Endodermal cell (in vitro differentiated cells): Measurements from ENCODE around the gene BHLHA15. TPM values are rescaled to one million over a fixed set of nuclear protein-coding genes. Genes with fewer than 3 reads are reported as not detected.
A peak's percentile ranks its signal among the peaks of the same experiment; 100 is the strongest.

Experiments
- DNase-seq: peaks from one replicate; pipeline ENCODE4 v3.0.0-alpha.2; 2017
- H3K27ac ChIP-seq: 2 replicates; pipeline ENCODE4 v1.5.1; 2013; ENCODE audit warnings: mild to moderate bottlenecking, low read depth, low read length, moderate library complexity
- H3K27me3 ChIP-seq: 2 replicates; pipeline ENCODE4 v1.6.1; 2013; ENCODE audit warnings: mild to moderate bottlenecking, low read length, moderate library complexity; ENCODE audit not compliant: insufficient read depth, control insufficient read depth, poor library complexity, severe bottlenecking
- H3K36me3 ChIP-seq: 2 replicates; pipeline ENCODE4 v1.7.0; 2013; ENCODE audit warnings: mild to moderate bottlenecking, low read length, moderate library complexity; ENCODE audit not compliant: control insufficient read depth, insufficient read depth
- H3K4me1 ChIP-seq: one replicate; pipeline ENCODE4 v1.7.0; 2013; ENCODE audit warnings: low read length; ENCODE audit not compliant: control insufficient read depth, insufficient read depth
- H3K4me3 ChIP-seq: 2 replicates; pipeline ENCODE4 v1.5.1; 2013; ENCODE audit warnings: mild to moderate bottlenecking, low read length, moderate library complexity
- H3K9ac ChIP-seq: 2 replicates; pipeline ENCODE4 v1.6.1; 2013; ENCODE audit warnings: mild to moderate bottlenecking, low read length, moderate library complexity; ENCODE audit not compliant: poor library complexity, severe bottlenecking; ENCODE audit errors: extremely low read depth
- H3K9me3 ChIP-seq: 2 replicates; pipeline ENCODE4 v1.6.1; 2013; ENCODE audit warnings: mild to moderate bottlenecking, low read length, moderate library complexity; ENCODE audit not compliant: control insufficient read depth
- H3K27ac Mint-ChIP-seq: 2 replicates; pipeline ENCODE4 v1.8.0; 2020; ENCODE audit warnings: mixed read lengths
- H3K27me3 Mint-ChIP-seq: 2 replicates; pipeline ENCODE4 v1.8.0; 2021; ENCODE audit warnings: mild to moderate bottlenecking, mixed read lengths; ENCODE audit not compliant: insufficient read depth
- H3K36me3 Mint-ChIP-seq: 2 replicates; pipeline ENCODE4 v1.8.0; 2020; ENCODE audit warnings: low read depth, mixed read lengths
- H3K4me1 Mint-ChIP-seq: 2 replicates; pipeline ENCODE4 v1.8.0; 2020; ENCODE audit warnings: mixed read lengths
- H3K4me3 Mint-ChIP-seq: 2 replicates; pipeline ENCODE4 v1.8.0; 2020; ENCODE audit warnings: mild to moderate bottlenecking, moderate library complexity, mixed read lengths
- H3K9me3 Mint-ChIP-seq: 2 replicates; pipeline ENCODE4 v1.8.0; 2020; ENCODE audit warnings: mild to moderate bottlenecking, mixed read lengths
- CTCF ChIP-seq: fragments of 200-600 bp; sonication (generic); conservative IDR thresholded peaks from 2 replicates; pipeline ENCODE4 v1.5.0; 2021; ENCODE audit warnings: antibody characterized with exemption, mild to moderate bottlenecking
- WGBS, 2 experiments: methylation state at CpG; one replicate each; pipeline versions ENCODE4 v1.1.5 to v1.1.7; 2013; ENCODE audit warnings: missing lambda C conversion rate in 2 of 2, mixed read lengths in 1 of 2; ENCODE audit not compliant: insufficient coverage in 1 of 2, insufficient read length in 1 of 2; 5-methylcytosine and 5-hydroxymethylcytosine counted together
- total RNA-seq, 2 donors: library from RNA; stranded (reverse); fragmentation: NEBNext Ultra II Directional in 1 of 2; extraction: Animal tissue kit (Norgen Biotek cat#: 25700) in 1 of 2; gene quantifications; 2 replicates in 1 of 2; 3 replicates in 1 of 2; pipeline ENCODE4 v1.2.1, GENCODE V29; 2021

Gene BHLHA15
- total RNA-seq, 2 donors from 2014 or later, result 0.86 to 0.95 TPM

DNA sequence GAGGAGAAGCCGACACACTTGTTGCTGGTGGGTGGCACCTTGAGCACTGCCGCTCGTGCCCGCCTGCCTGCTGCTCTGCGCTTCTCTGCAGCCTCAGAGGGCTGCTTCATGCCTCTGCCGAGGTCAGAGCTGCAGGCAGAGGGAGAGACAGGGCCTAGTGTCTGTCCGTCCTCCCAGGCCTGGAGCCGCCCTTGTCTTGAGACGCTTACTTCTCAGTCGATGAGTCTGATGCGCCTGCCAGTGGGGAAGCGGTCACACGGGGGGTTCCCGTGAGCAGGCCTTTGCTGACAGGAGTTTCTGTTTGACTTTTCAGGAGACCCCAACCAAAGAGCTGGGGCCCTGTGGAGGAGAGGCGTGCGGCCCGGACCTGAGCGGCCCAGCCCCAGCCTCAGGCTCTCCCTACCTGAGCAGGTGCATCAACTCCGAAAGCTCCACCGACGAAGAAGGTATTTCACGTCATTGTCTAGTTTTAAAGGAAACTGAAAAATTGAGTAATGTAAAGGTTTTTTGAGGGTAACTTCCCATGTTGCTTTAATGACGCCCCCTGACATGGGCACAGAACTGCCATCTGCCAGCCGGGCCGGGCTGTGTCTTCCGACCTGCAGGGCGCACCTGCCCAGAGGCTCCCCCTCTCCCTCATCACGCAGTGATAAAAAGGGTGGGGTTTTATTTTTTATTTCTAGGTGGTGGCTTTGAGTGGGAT is 7.8 kb upstream of the BHLHA15 start:
- Histone ChIP-seq H3K27ac (no peak overlapping the region), H3K36me3 (peaks cover 12% of the 10 kb centered on the region), H3K4me1 (no peaks in the 10 kb centered on the region), H3K9me3 (no peaks in the 10 kb centered on the region), H3K27me3 (no peaks in the 10 kb centered on the region), H3K9ac (no peak overlapping the region), H3K4me3 (no peak overlapping the region)
- Mint-ChIP-seq H3K36me3 (peaks cover 23% of the 10 kb centered on the region), H3K4me3 (no peak overlapping the region), H3K4me1 (no peaks in the 10 kb centered on the region), H3K9me3 (no peaks in the 10 kb centered on the region), H3K27ac (no peak overlapping the region), H3K27me3 (no peaks in the 10 kb centered on the region)
- no peak for DNase-seq
- WGBS, 2 experiments, result 96% methylated on average over 17 to 27 of the region's 28 CpGs
- no peak for TF ChIP-seq CTCF

DNA sequence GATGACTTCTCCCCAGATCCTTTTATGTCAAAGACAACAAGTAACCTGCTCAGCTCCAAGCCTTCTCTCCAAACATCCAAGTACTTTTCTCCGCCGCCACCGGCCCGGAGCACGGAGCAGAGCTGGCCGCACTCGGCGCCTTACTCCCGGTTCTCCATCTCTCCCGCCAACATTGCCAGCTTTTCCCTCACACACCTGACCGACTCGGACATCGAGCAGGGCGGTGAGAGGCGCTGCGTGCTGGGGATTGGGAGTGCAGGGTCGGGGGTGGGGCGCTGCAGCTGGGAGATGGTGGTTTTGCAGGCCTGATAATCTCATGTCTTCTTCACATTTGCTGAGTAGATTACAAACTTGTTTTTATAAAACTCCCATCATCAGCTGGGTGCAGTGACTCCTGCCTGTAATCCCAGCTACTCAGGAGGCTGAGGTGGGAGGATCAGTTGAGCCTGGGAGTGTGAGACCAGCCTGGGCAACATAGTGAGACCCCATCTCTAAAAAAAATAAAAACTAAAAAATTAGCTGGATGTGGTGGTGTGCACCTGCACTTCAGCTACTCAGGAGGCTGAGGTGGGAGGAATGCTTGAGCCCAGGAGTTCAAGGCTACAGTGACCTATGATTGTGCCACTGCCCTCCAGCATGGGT is 7.2 kb upstream of the BHLHA15 start:
- Mint-ChIP-seq H3K4me1 (no peaks in the 10 kb centered on the region), H3K36me3 (peaks cover 21% of the 10 kb centered on the region), H3K27me3 (no peaks in the 10 kb centered on the region), H3K9me3 (no peaks in the 10 kb centered on the region), H3K4me3 (no peak overlapping the region), H3K27ac (no peak overlapping the region)
- Histone ChIP-seq H3K36me3 (peaks cover 12% of the 10 kb centered on the region), H3K27me3 (no peaks in the 10 kb centered on the region), H3K9me3 (no peaks in the 10 kb centered on the region), H3K27ac (no peak overlapping the region), H3K4me1 (no peaks in the 10 kb centered on the region), H3K4me3 (no peak overlapping the region), H3K9ac (no peak overlapping the region)
- DNase-seq, result no peak
- 94 to 95% methylated on average over 6 to 18 of the region's 18 CpGs for WGBS, 2 experiments
- no peak for TF ChIP-seq CTCF

GRCh38 chr7:98204670-98205069 is 6.6 kb upstream of the BHLHA15 start:
- H3K27me3 ChIP-seq, result no peaks in the 10 kb centered on the region
- peak overlapping the region; percentile 39 for H3K27ac Mint-ChIP-seq
- 90 to 93% methylated on average over 4 to 11 of the region's 11 CpGs for WGBS, 2 experiments

More at GRCh38 chr7:98204670-98205069, 6.6 kb upstream of the BHLHA15 start:
- Histone ChIP-seq H3K36me3 (peaks cover 12% of the 10 kb centered on the region), H3K4me1 (no peaks in the 10 kb centered on the region), H3K9ac (no peak overlapping the region), H3K4me3 (no peak overlapping the region), H3K27ac (no peak overlapping the region), H3K9me3 (no peaks in the 10 kb centered on the region)
- Mint-ChIP-seq H3K4me3 (no peak overlapping the region), H3K4me1 (no peaks in the 10 kb centered on the region), H3K36me3 (peaks cover 20% of the 10 kb centered on the region), H3K9me3 (no peaks in the 10 kb centered on the region), H3K27me3 (no peaks in the 10 kb centered on the region)
- no peak for DNase-seq
- TF ChIP-seq CTCF, result no peak
